HL-60 (cell line): ENCODE data around the gene LLPH.

ENCODE experiments used
- DNase-seq, 2 experiments: peaks; one replicate each; pipeline ENCODE4 v3.0.0-alpha.2; 2010 to 2020; ENCODE audit warnings: low read depth in 1 of 2, low spot score in 1 of 2
- H3K27ac ChIP-seq: fragments of 250-450 bp; sonication (Bioruptor Pico); replicated peaks from 2 replicates; pipeline ENCODE4 v1.5.1; 2020; ENCODE audit warnings: mild to moderate bottlenecking, moderate library complexity
- H3K27me3 ChIP-seq: fragments of 250-450 bp; sonication (Bioruptor Pico); 2 replicates; pipeline ENCODE4 v1.5.1; 2021; ENCODE audit warnings: mild to moderate bottlenecking, moderate library complexity; ENCODE audit not compliant: insufficient read depth, poor library complexity, severe bottlenecking
- H3K4me3 ChIP-seq: replicated peaks from 2 replicates; pipeline ENCODE4 v1.5.1; 2011; ENCODE audit warnings: mild to moderate bottlenecking, control low read depth, low read length; ENCODE audit not compliant: insufficient read depth
- GABPA ChIP-seq: IDR thresholded peaks from 2 replicates; pipeline ENCODE4 v1.6.1; 2012; ENCODE audit warnings: low read depth
- POLR2AphosphoS5 ChIP-seq: IDR thresholded peaks from 2 replicates; pipeline ENCODE4 v1.6.1; 2012; ENCODE audit warnings: low read depth
- SPI1 ChIP-seq: IDR thresholded peaks from 2 replicates; pipeline ENCODE4 v1.6.1; 2012; ENCODE audit warnings: low read depth, mild to moderate bottlenecking, borderline replicate concordance
- TF ChIP-seq, protein P1 (sequence below): IDR thresholded peaks from 2 replicates; pipeline ENCODE4 v1.6.1; 2012; ENCODE audit warnings: low read depth; ENCODE audit not compliant: insufficient replicate concordance
- TF ChIP-seq, protein P2 (sequence below): IDR thresholded peaks from one replicate; pipeline ENCODE4 v1.5.1; 2011; ENCODE audit warnings: low read length, control low read depth, inconsistent platforms; ENCODE audit not compliant: insufficient read depth

The LLPH gene

DNA sequence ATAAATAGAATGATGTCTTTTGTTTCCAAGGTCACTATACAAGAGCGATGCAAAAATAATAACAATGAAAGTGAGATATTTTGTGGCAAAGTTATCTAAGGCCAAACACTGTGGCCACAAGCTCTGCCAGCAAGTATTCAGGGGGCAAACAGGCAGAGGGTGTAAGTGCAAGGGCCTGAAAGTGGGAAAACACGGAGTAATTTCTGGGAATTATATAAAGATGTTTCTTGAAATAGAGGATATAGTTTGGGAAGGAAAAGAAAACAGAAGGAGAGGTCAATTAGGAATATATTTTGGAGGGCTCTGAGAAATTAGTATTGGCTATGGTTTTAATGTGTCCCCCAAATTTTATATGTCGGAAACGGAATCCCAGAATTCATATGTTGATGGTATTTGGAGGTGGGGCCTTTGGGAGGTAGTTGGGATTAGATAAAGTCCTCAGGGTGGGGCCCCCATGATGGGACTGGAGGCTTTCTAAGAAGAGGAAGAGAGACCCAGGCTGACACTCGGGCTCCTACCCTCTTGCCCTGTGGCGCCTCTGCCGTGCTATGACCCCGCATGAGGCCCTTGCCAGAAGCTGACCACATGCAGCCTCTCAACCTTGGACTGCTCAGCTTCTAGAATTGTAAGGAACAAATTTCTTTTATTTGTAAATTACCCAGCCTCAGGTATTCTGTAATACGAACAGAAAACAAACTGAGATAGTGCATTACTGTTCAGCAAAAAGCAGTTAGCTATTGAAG is 60.0 kb downstream of the LLPH start:
- no peak overlapping the region for H3K27ac ChIP-seq
- peaks cover 6% of the 10 kb centered on the region for H3K27me3 ChIP-seq

DNA sequence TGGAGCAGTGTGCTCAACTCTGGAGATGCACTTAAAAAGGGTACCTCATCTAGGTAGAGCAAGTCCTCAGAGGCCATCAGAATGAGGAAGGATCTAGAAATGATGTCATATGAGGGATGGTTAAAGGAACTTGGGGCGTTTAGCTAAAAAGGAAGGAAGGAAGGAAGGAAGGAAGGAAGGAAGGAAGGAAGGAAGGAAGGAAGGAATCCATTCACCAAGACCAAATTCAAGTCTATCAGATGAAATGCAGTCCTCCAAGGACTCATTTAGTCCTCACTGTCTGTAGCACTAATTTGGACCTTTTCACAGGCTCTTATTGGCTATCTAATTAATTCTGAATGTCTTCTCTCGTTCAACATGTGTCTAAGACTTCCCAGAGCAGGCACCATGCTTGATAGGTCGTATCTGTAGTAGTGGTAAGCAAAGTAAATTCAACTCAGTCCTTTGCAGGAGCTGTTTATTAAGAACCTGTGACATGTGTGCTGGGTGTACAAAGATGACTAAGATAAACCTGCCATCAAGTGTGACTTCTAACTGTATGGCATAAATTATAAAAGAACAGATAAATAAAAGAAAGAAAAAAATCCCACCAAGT is 63.5 kb downstream of the LLPH start:
- no peak overlapping the region for H3K27ac ChIP-seq
- TF ChIP-seq SPI1 (no peak), POLR2AphosphoS5 (no peak), GABPA (no peak)
- TF ChIP-seq, protein P1, sequence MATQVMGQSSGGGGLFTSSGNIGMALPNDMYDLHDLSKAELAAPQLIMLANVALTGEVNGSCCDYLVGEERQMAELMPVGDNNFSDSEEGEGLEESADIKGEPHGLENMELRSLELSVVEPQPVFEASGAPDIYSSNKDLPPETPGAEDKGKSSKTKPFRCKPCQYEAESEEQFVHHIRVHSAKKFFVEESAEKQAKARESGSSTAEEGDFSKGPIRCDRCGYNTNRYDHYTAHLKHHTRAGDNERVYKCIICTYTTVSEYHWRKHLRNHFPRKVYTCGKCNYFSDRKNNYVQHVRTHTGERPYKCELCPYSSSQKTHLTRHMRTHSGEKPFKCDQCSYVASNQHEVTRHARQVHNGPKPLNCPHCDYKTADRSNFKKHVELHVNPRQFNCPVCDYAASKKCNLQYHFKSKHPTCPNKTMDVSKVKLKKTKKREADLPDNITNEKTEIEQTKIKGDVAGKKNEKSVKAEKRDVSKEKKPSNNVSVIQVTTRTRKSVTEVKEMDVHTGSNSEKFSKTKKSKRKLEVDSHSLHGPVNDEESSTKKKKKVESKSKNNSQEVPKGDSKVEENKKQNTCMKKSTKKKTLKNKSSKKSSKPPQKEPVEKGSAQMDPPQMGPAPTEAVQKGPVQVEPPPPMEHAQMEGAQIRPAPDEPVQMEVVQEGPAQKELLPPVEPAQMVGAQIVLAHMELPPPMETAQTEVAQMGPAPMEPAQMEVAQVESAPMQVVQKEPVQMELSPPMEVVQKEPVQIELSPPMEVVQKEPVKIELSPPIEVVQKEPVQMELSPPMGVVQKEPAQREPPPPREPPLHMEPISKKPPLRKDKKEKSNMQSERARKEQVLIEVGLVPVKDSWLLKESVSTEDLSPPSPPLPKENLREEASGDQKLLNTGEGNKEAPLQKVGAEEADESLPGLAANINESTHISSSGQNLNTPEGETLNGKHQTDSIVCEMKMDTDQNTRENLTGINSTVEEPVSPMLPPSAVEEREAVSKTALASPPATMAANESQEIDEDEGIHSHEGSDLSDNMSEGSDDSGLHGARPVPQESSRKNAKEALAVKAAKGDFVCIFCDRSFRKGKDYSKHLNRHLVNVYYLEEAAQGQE = no peak
- TF ChIP-seq, protein P2, sequence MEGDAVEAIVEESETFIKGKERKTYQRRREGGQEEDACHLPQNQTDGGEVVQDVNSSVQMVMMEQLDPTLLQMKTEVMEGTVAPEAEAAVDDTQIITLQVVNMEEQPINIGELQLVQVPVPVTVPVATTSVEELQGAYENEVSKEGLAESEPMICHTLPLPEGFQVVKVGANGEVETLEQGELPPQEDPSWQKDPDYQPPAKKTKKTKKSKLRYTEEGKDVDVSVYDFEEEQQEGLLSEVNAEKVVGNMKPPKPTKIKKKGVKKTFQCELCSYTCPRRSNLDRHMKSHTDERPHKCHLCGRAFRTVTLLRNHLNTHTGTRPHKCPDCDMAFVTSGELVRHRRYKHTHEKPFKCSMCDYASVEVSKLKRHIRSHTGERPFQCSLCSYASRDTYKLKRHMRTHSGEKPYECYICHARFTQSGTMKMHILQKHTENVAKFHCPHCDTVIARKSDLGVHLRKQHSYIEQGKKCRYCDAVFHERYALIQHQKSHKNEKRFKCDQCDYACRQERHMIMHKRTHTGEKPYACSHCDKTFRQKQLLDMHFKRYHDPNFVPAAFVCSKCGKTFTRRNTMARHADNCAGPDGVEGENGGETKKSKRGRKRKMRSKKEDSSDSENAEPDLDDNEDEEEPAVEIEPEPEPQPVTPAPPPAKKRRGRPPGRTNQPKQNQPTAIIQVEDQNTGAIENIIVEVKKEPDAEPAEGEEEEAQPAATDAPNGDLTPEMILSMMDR = no peak
- H3K4me3 ChIP-seq = no peak overlapping the region
- peaks cover 11% of the 10 kb centered on the region for H3K27me3 ChIP-seq
- DNase-seq = no peak

More for the DNA sequence above, 60.0 kb downstream of the LLPH start:
- no peak overlapping the region for H3K4me3 ChIP-seq
- TF ChIP-seq POLR2AphosphoS5 (no peak), SPI1 (no peak), GABPA (no peak)
- TF ChIP-seq, protein P2 = no peak
- TF ChIP-seq, protein P1 = no peak
- DNase-seq = no peak
